HG03520 (cell line): ENCODE results near the gene BCL2L1.

Experiments used
- ATAC-seq: cut with Tn5 transposase; IDR thresholded peaks from one replicate; pipeline ENCODE4 v1.9.1; 2021; ENCODE audit warnings: mild to moderate bottlenecking, moderate library complexity; ENCODE audit not compliant: unreplicated experiment

Gene BCL2L1

DNA sequence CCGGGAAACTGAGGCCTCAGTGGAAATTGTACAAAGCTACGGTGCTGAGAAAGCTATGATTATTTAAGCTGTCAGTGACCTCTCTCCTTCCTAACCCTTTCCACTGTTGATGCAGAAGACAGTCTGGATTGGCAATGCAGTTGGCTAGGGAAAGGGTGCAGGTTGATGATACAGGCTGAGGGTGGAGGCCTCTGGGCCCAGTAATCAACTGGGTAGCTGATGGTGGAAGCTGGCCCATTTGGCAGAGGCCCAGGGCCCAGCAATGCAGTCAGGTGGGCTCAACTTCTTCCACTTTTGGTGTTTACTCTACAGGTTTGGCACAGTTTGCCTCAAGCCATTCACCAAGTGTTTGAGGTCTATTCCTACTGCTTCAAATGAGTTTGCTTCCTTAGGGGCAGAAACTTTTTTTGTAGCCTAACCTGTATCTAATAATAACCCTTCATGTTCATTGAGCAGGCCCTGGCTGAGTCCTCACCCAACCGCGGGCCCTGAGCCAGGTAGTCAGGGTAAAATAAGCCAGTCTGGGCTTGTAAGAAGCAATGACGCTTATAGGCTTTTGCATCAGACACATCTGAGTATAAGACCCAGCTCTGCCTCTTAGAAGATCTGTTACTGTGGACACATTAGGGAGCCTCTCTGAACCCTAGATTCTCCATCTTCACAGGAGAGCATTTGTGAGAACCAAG lies 12.1 kb downstream of the BCL2L1 start:
- no peak for ATAC-seq

DNA sequence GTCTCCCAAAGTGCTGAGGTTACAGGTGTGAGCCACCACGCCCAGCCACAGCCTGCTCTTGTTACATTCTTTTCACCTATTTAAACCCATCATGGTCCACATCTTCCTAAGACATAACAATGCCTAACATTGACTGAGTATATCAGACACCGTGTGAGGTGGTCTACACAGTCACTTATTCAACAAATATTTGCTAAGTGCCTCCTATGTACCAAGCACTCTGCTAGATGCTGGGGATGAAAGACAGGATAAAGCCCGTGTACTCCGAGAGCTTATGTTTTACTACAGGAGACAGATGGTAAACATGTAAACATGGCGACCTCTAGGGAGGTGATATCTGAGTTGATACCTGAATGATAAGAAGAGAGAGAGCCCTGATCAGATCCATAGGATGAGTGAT lies 12.7 kb downstream of the BCL2L1 start:
- no peak for ATAC-seq

DNA sequence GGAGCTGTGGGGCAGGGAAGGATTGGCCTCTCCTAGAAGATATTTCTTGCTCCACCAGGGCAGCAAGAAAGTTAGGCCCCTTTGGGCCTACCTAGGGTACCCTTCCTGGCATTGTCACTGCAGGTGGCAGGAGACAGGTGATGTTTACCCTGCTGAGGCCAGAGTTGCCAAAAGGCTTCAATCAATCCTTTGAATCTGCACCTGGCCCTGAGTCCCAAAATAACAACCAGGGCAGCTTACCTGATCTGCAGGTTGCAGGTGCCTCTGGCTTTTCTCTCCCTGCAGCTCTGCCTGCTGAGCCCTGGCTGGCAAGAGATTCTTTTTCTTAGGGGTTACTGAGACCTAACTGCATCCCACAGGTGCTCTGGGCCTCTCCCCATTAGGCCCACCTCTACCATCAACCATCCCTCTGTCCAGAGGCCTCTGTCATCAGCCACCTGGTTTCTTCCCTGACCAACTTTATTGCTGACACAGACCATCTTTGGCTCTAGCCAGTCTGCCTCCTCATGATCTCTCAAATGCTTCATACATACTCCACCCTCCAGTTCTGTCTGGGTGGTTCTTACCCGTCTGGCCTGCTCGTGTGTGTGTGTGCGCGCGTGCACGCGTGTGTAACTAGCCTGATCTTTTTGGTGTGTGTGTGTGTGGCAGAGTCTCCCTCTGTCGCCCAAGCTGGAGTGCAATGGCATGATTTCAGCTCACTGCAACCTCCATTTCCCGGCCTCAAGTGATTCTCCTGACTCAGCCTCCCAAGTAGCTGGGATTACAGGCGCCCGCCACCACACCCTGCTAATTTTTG lies 13.7 kb downstream of the BCL2L1 start:
- ATAC-seq = no peak

DNA sequence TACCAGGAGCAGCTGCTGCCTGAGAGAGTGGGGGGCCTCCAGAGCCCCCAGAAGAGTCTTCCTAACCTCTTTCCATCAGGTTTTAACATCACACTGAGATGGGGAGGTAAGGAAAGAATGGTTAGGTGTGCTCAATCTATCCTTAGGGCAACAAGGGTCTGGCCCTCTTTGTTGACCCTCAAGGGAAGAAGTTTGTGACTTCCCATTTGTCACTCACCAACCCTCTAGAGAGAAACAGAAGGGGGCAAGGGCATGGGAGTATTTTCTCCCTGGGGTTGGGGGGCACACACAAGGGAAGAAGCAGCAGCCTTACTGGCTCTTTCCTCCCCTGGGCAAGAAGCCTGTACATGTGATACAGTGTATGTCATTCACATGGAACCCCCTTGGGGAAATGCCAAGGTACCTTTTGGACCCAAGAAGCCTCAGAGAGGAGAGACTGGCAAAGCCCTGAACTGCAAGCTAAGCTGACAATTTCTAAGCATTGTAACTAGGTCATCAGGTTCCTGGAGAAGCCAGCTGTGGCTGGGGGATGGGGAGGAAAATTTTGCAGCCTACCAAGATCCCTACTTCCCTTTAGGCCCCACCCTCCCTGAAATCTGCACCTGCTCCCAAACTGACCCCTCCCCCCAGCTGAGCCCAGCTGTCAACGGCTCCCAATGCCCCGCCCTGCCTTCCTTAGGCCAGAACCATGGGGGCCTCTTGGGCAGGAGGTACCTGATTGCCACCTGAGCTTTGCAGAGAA lies 14.5 kb downstream of the BCL2L1 start:
- ATAC-seq = no peak

DNA sequence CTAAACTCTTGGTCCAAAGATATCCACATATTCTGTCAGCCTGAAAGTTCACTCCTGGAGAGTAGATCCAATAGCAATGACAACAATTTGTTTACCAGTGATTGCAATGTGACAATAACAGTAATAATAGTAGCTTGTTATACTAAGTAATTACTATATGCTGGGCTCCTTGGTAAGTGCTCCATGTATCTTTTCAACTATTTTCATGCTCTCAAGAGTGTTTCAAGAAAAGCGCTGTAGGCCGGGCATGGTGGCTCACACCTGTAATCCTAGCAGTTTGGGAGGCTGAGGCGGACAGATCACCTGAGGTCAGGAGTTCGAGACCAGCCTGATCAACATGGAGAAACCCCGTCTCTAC lies 15.4 kb downstream of the BCL2L1 start:
- ATAC-seq = no peak

DNA sequence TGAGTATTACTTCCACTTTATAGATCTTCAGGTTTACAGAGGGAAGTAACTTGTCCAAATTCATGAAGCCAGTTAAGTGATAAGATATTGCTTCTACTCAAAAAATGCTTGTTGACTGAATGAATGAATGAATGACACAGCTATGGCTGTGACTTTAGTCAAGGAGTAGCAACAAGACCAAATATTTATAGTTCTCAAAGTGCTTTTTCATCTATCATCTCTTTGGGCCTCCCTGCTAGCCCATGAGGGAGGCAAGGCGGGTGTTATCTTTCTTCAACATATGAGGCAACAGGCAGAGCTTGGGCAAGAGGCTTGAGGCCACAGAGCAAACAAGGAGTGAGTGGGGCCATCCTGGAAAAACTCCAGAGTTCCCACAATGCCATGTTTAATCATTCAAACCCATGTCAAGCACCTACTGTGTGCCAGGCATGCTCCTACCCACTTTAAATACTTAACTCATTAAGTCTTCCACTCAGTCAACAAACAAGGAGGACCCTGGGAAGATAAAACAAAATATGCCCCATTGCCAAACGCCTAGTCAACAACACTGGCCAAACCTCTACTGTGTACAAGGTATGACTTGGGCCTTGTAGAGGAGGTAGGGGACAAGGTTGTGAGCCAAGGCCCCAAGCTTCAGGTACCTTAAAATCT lies 15.9 kb downstream of the BCL2L1 start:
- no peak for ATAC-seq

DNA sequence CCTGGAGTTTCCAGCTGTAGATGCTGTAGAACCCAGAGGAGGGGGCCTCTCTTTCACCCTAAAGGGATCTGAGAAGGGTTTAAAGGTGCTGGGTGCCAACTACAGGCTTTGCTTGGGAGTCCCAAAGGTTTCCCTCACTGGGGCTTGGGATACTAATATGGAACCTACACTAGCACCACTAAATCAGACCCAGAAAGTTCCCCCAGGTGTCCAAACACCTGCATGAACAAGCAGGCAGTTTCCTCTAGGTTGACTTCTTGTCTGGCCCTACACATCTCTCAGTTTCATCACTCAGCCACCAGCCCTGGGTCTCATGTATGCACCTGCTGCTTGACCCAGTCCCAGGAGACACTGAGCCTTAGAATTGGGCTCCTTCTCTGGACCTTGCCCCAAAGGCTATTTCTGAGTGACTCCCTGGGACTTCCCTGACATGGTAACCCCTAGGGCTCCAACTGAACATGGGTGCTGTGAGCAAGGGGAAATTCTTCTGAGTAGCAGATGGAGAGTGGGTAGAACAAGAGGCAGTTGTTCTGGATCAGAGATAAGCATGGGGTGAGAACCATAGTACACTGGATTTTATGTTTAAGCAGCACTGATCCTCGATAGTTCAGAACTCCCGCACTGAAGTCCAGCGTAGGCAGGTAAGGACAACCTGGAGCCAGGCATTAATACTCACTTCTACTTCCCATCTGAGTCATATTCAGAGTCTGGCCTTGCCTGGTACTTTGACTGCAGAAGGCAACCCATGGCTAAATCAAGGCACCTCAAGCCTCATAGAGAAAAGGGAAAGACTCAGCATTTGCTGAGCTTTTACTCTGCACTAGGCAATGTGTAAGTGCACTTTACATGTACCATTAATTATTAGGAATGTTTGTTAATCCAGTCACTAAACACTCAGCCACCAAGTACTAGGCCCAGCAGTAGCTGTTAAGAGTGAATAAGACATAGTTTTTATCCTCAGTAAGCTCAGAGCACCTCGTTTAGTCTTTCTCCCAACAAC lies 16.8 kb downstream of the BCL2L1 start:
- peak; percentile 69 for ATAC-seq

DNA sequence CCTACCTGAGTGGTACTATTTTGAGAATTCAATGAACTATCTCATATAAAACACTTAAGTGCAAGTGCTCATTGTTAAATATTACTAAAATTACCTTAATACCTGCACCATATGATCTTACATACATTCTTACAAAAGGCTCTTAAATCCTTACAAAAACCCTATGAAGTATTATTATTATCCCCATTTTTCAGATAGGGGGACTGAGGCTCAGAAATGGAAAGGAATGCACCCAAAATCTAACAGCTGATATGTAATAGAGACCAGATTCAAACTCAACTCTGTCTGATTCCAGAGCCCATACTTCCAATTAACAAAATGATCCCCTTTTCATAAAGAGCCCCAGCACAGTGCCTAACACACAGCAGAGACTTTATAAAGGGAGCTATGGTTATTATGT lies 17.5 kb downstream of the BCL2L1 start:
- ATAC-seq = no peak

DNA sequence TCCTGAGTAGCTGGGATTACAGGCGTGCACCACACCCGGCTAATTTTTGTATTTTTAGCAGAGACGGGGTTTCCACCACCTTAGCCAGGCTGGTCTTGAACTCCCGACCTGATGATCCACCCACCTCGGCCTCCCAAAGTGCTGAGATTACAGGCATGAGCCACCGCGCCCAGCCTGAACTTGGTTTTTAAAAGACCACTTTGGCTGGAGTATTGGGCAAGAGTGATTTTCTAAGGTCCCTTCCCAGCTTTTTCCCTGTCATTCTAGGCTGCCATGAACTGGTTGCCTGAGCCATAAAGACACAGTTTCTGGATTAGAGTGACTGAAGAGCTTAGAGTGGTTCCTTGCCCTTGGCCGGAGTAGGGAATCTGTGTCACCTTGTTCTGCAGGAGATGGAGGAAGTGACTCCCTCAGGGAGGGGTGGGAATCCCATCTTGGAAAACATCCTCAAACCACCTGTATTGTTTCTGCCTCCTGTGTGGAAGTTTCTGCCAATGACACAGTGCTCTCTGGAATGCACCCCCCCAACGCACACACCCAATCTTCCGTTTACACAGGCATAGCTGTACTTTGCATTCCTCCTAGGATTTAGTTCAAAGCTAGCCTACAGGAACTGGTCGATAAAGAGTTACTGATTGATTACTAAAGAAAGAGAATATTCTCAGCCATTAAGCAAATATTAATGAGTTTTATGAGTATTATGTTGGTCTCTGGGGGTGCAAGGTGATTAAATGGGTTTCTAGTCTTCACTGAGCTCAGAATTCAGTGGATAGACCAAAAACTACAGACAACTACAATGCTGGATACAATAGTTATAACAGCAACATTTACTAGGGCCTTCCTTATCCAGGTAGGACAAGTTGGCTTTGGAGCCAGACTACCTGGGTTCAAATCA lies 18.2 kb downstream of the BCL2L1 start:
- ATAC-seq = no peak

DNA sequence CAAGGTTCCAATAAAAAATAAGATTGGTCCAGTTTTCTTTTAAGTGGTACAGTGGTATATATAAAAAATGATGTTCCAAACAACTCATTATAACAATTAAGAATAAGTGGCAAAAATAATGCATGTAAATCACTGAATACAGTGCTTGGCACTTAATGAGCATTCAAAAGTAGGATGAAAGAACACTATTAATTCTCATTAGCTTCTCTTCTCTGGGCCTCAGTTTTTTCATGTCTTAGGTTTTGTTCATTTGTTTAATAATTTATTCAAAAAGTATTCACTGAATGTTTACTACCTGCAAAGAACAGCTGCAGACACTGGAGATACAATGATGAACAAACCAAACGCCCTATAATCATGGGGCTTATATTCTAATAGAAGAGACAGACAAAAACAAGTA lies 21.1 kb downstream of the BCL2L1 start:
- no peak for ATAC-seq

DNA sequence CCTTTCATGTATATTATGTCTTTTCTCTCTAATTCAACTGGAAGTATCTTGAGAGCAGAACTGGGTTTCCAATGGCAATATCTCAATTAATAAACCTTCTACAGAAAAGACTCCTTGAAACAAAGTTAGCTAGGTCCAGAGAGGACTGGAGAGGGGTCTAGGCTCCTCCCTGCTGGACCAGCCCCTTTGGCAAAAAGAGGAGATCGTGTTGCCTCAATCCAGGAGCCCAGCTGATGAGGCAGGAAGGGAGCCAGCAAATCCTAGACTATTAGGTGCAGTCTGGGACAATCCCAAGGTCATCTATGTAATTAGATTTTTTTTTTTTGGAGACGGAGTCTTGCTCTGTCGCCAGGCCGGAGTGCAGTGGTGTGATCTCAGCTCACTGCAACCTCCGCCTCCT lies 21.9 kb downstream of the BCL2L1 start:
- ATAC-seq = no peak

DNA sequence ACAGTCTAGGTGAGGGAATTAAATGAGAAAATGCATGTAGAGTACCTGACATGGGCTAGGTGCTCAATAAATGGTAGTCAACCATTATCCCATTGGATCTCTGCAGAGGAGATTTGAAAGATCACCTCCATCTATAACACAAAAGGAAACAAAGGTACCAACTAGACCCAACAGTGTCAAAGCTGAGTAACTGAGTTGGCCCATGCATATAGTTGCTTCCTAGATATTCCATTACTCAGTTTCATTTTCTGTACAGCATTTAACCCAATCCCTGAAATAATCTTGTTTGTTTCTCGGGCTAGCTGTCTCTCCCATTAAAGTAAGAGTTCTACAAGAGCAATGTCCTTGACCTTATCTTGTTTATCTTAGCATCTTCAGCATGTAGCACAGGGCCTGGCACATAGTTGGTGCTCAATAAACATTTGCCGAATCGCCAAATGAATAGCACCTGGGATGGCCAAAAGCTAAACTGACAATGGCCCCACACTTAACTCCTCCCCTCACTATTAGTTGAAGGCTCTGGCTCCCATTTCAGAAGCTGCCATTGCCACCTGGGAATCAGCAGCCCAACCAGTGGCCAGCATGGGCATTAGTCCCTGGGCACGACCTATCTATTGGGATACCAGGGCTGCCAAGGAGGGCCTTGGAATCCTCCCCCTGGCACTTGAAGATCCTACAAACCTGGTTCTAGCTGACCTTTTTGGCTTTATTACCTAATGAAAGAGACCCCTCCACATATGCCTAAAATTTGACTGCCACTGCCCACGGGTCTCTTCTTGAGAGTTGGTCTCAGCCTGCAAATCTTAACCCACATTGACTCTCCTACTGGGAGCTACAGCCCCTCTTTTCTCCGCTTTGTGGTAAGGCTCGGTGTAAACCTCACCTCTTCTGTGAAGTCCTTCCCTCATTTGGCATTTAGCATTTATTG lies 22.6 kb downstream of the BCL2L1 start:
- no peak for ATAC-seq

DNA sequence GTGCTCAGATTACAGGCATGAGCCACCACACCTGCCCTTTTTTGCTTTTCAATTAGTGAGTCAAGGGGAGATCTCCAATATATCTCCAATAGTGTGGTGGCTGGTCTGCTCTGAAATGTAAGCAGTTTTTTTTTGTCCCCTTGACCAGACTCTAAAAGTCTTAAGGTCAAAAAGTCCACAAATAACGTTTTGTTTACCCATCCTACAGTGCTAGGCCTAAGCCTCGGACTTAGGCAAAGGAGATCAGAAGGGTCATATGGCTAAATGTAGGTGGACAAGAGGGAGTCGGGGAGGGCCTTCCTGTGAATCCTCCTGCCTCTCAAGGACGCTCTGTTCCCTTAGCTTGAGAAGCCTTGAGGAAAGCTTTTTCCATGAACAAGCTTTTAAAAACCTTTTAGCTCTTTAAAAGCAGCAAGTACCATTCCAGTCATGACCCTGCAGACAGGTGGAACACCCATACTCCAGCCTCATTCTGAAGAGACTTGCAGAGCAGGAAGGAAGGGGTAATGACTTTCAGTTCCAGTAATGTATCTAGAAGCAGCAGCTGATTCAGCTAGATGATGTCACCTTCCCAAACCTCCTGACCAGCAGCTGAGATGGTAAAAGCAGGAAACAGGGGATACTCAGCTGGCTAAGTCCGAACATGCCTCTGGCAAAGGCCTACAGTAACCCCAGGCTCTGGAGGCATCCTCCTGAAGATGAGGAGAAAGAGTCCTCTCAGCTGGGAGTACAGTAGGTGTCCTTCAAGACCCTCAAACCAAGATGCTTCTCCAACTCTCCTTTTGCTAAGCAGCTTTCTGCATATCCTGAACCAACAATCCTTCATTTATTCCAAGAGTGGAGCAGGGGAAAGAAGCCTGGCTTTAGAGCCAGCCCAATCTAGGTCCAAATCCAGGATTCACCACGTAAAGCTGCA lies 23.6 kb downstream of the BCL2L1 start:
- peak; percentile 94 for ATAC-seq

DNA sequence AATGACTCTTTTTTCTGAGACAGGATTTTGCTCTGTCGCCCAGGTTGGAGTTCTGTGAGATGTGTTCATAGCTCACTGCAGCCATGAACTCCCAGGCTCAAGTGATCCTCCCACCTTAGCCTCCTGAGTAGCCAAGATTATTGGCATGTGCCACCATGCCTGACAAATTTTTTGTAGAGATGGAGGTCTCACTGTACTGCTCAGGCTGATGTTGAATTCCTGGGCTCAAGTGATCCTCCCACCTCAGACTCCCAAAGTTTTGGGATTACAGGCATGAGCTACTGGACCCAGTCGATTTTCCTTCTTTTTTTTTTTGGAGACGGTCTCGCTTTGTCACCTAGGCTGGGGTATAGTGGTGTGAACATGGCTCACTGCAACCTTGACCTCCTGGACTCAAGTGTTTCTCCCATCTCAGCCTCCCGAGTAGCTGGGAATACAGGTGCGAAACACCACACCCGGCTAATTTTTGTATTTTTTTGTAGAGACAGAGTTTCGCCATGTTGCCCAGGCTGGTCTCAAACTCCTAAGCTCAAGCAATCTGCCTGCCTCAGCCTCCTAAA lies 24.3 kb downstream of the BCL2L1 start:
- no peak for ATAC-seq

DNA sequence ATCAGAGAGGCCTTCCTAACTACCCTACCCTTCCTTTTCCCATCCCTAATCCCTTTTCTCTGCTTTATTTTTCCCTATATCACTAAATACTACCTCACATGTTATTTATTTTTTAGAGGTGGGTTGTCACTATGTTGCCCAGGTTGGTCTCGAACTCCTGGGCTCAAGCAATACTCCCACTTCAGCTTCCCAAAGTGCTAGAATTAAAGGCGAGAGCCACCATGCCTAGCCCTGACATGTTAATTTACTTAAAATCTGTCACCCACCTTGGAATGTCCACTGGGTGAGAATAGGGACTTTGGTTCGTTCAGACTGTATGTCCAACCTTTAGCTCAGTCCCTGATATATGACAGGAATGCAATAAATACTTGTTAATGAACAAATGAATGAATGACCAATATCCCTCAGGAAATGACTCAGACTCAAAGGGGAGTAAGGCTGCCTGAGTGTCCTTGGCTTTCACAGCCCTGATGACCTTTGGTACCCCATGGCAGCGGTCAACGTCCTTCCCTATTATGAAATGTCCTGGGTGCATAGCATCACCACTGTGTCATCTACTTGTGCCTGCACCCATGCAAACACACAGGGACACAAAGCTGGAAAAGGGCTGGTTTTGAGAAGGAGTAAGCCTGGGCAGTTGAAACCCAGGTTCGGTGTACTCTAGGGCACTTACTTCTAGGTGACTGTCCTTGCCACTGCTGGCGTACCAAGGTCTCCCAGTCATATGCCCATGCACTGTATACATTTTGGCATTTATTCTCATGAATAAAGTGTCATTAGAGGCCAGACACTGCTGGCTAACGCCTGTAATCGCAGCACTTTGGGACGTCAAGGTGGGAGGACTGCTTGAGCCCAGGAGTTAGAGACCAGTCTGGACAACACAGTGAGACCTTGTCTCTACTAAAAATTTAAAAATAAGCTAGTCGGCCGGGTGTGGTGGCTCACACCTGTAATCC lies 26.5 kb downstream of the BCL2L1 start:
- no peak for ATAC-seq
